Measurements from ENCODE around the gene MAPKAPK3. TPM values are rescaled to one million over a fixed set of nuclear protein-coding genes. Genes with fewer than 3 reads are reported as not detected.

MAPKAPK3 gene
- total RNA-seq, 1 experiment from 2014 or later = 40.1 TPM

GRCh38 chr3:50651445-50651844, 34.5 kb downstream of the MAPKAPK3 start:
- no peak overlapping the region for H3K4me3 Mint-ChIP-seq (ENCODE audit: unreplicated experiment)
- no TSS peak for BruUV-seq (replicated peaks)
- DNase-seq = no peak
- no peak overlapping the region for H3K4me3 ChIP-seq (ENCODE audit: low read depth, low read length)
- ChIA-PET POLR2A (no interaction called here), CTCF (interaction anchor here (4.5 kb wide), 1 partner anchor 35 kb away, joined by 91 read pairs; the partner anchor contains the start of gene MAPKAPK3)
- H3K4me1 Mint-ChIP-seq (ENCODE audit: low read depth, unreplicated experiment) = no peaks in the 10 kb centered on the region
- no peak overlapping the region for H3K27ac Mint-ChIP-seq (ENCODE audit: unreplicated experiment)
- no peaks in the 10 kb centered on the region for H3K27me3 ChIP-seq (replicated peaks; ENCODE audit: control insufficient read depth, insufficient read depth, low read length)
- H3K36me3 Mint-ChIP-seq (ENCODE audit: insufficient read depth, unreplicated experiment) = peaks cover 7% of the 10 kb centered on the region
- no peak for TF ChIP-seq CTCF (IDR thresholded peaks at IDR 0.05; ENCODE audit: insufficient read depth in 1 of 2, low read depth in 1 of 2, low read length in 1 of 2, severe bottlenecking in 1 of 2, unreplicated experiment in 1 of 2)
- no peaks in the 10 kb centered on the region for H3K36me3 ChIP-seq (ENCODE audit: control insufficient read depth, insufficient read depth, low read length)
- H3K9me3 ChIP-seq = no peaks in the 10 kb centered on the region
- H3K9me3 Mint-ChIP-seq (ENCODE audit: unreplicated experiment) = no peaks in the 10 kb centered on the region
- intact Hi-C loops (cut with micrococcal nuclease; ENCODE audit: unreplicated experiment) = no loop called here
- no peaks in the 10 kb centered on the region for H3K27me3 Mint-ChIP-seq (ENCODE audit: insufficient read depth, unreplicated experiment)
- H3K4me1 ChIP-seq = no peaks in the 10 kb centered on the region

- Histone ChIP-seq H3K36me3 (ENCODE audit: control insufficient read depth, insufficient read depth, low read length) (no peaks in the 10 kb centered on the region), H3K27me3 (replicated peaks; ENCODE audit: control insufficient read depth, insufficient read depth, low read length) (no peaks in the 10 kb centered on the region), H3K9me3 (no peaks in the 10 kb centered on the region), H3K4me3 (ENCODE audit: low read depth, low read length) (no peak overlapping the region), H3K4me1 (no peaks in the 10 kb centered on the region)
- no peaks in the 10 kb centered on the region for H3K4me1 Mint-ChIP-seq (ENCODE audit: low read depth, unreplicated experiment)
- no peak for DNase-seq
- no peak overlapping the region for H3K4me3 Mint-ChIP-seq (ENCODE audit: unreplicated experiment)
- no TSS peak for BruUV-seq (replicated peaks)
- intact Hi-C loops (cut with micrococcal nuclease; ENCODE audit: unreplicated experiment) = loop anchor here (1.0 kb wide), 2 partner anchors 36 to 80 kb away; no protein-coding TSS in a partner anchor
- H3K36me3 Mint-ChIP-seq (ENCODE audit: insufficient read depth, unreplicated experiment) = peaks cover 7% of the 10 kb centered on the region
- no peak for TF ChIP-seq CTCF (IDR thresholded peaks at IDR 0.05; ENCODE audit: insufficient read depth in 1 of 2, low read depth in 1 of 2, low read length in 1 of 2, severe bottlenecking in 1 of 2, unreplicated experiment in 1 of 2)
- no peak overlapping the region for H3K27ac Mint-ChIP-seq (ENCODE audit: unreplicated experiment)
- CTCF ChIA-PET = interaction anchor here (1.1 to 4.5 kb wide), 4 partner anchors 33 to 233 kb away, joined by 4 to 91 read pairs (median 6); partner anchors contain the start of genes CISH and MAPKAPK3
- H3K27me3 Mint-ChIP-seq (ENCODE audit: insufficient read depth, unreplicated experiment) = peaks cover 3% of the 10 kb centered on the region
- POLR2A ChIA-PET = interaction anchor here (0.5 to 1.4 kb wide), 2 partner anchors 36 to 1038 kb away, joined by 3 to 5 read pairs; partner anchors contain the start of gene MAPKAPK3
- H3K9me3 Mint-ChIP-seq (ENCODE audit: unreplicated experiment) = no peaks in the 10 kb centered on the region
These were observed 35.1 kb downstream of the MAPKAPK3 start for GRCh38 chr3:50651920-50652529.

- Histone ChIP-seq H3K9me3 (no peaks in the 10 kb centered on the region), H3K27me3 (replicated peaks; ENCODE audit: control insufficient read depth, insufficient read depth, low read length) (no peaks in the 10 kb centered on the region), H3K4me1 (no peaks in the 10 kb centered on the region), H3K36me3 (ENCODE audit: control insufficient read depth, insufficient read depth, low read length) (no peaks in the 10 kb centered on the region), H3K4me3 (ENCODE audit: low read depth, low read length) (no peak overlapping the region)
- BruUV-seq (replicated peaks) = no TSS peak
- ChIA-PET CTCF (interaction anchor here (0.6 to 4.5 kb wide), 6 partner anchors 34 to 233 kb away, joined by 4 to 91 read pairs (median 5); partner anchors contain the start of genes CISH, HEMK1 and MAPKAPK3), POLR2A (interaction anchor here (0.5 to 1.4 kb wide), 3 partner anchors 36 to 1037 kb away, joined by 3 to 7 read pairs (median 5); partner anchors contain the start of genes MANF and MAPKAPK3)
- H3K27ac Mint-ChIP-seq (ENCODE audit: unreplicated experiment) = no peak overlapping the region
- H3K27me3 Mint-ChIP-seq (ENCODE audit: insufficient read depth, unreplicated experiment) = peaks cover 3% of the 10 kb centered on the region
- DNase-seq = peak; percentile 67 to 72
- intact Hi-C loops (cut with micrococcal nuclease; ENCODE audit: unreplicated experiment) = loop anchor here (1.0 kb wide), 2 partner anchors 36 to 80 kb away; no protein-coding TSS in a partner anchor
- peak; percentile 55 to 60 for TF ChIP-seq CTCF (IDR thresholded peaks at IDR 0.05; ENCODE audit: insufficient read depth in 1 of 2, low read depth in 1 of 2, low read length in 1 of 2, severe bottlenecking in 1 of 2, unreplicated experiment in 1 of 2)
- no peaks in the 10 kb centered on the region for H3K4me1 Mint-ChIP-seq (ENCODE audit: low read depth, unreplicated experiment)
- H3K9me3 Mint-ChIP-seq (ENCODE audit: unreplicated experiment) = no peaks in the 10 kb centered on the region
- H3K36me3 Mint-ChIP-seq (ENCODE audit: insufficient read depth, unreplicated experiment) = peaks cover 7% of the 10 kb centered on the region
- no peak overlapping the region for H3K4me3 Mint-ChIP-seq (ENCODE audit: unreplicated experiment)
These were observed 35.8 kb downstream of the MAPKAPK3 start for GRCh38 chr3:50652709-50653108.

Data from Caco-2 (cell line).